Peyer's patch (tissue), 4 donors: Measurements from ENCODE around the gene DDX39A.

Experiments
- POLR2A ChIP-seq, 2 donors: fragments of 450-650 bp; IDR thresholded peaks; one replicate each; pipeline ENCODE4 v1.5.1; 2017; ENCODE audit warnings: antibody characterized with exemption in 2 of 2, mild to moderate bottlenecking in 2 of 2, moderate library complexity in 2 of 2
- TF ChIP-seq, protein P1 (sequence below), 6 experiments: fragments of 450-650 bp in 4 of 6; fragments of 200-600 bp in 2 of 6; sonication (generic) in 1 of 6; IDR thresholded peaks; one replicate each; pipeline ENCODE4 v1.5.1; 2017 to 2019; ENCODE audit warnings: antibody characterized with exemption in 6 of 6, mild to moderate bottlenecking in 3 of 6, moderate library complexity in 1 of 6

GRCh38 chr19:14440049-14440448 lies 20.9 kb upstream of the DDX39A start:
- TF ChIP-seq, protein P1, sequence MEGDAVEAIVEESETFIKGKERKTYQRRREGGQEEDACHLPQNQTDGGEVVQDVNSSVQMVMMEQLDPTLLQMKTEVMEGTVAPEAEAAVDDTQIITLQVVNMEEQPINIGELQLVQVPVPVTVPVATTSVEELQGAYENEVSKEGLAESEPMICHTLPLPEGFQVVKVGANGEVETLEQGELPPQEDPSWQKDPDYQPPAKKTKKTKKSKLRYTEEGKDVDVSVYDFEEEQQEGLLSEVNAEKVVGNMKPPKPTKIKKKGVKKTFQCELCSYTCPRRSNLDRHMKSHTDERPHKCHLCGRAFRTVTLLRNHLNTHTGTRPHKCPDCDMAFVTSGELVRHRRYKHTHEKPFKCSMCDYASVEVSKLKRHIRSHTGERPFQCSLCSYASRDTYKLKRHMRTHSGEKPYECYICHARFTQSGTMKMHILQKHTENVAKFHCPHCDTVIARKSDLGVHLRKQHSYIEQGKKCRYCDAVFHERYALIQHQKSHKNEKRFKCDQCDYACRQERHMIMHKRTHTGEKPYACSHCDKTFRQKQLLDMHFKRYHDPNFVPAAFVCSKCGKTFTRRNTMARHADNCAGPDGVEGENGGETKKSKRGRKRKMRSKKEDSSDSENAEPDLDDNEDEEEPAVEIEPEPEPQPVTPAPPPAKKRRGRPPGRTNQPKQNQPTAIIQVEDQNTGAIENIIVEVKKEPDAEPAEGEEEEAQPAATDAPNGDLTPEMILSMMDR (IDR thresholded peaks at IDR 0.05) = no peak
- TF ChIP-seq POLR2A (IDR thresholded peaks at IDR 0.05) = no peak
